Mucosa of stomach (tissue), 1 donor: ENCODE data around the gene KRTAP2-1.

Experiments used
- H3K27me3 ChIP-seq: one replicate; pipeline ENCODE4 v1.7.0; 2013; ENCODE audit warnings: mild to moderate bottlenecking, low read length; ENCODE audit not compliant: control insufficient read depth, insufficient read depth
- H3K36me3 ChIP-seq: one replicate; pipeline ENCODE4 v1.7.0; 2013; ENCODE audit warnings: low read length; ENCODE audit not compliant: control insufficient read depth, insufficient read depth
- H3K4me1 ChIP-seq: one replicate; pipeline ENCODE4 v1.7.0; 2013; ENCODE audit warnings: mild to moderate bottlenecking, low read length; ENCODE audit not compliant: control insufficient read depth, insufficient read depth
- H3K4me3 ChIP-seq: one replicate; pipeline ENCODE4 v1.7.0; 2013; ENCODE audit warnings: low read length
- H3K9ac ChIP-seq: one replicate; pipeline ENCODE4 v1.7.0; 2013; ENCODE audit warnings: mild to moderate bottlenecking, low read length, moderate library complexity
- H3K9me3 ChIP-seq: one replicate; pipeline ENCODE4 v1.7.0; 2013; ENCODE audit warnings: mild to moderate bottlenecking, low read length, moderate library complexity; ENCODE audit not compliant: control insufficient read depth
- donor health status: Pancreatic carcinoma.

KRTAP2-1 gene

GRCh38 chr17:41020336-41020735 lies 26.8 kb downstream of the KRTAP2-1 start:
- Histone ChIP-seq H3K36me3 (no peaks in the 10 kb centered on the region), H3K4me1 (no peaks in the 10 kb centered on the region), H3K27me3 (no peaks in the 10 kb centered on the region), H3K4me3 (no peak overlapping the region), H3K9me3 (no peaks in the 10 kb centered on the region), H3K9ac (no peak overlapping the region)

GRCh38 chr17:41019415-41019814 lies 27.7 kb downstream of the KRTAP2-1 start:
- no peak overlapping the region for H3K9ac ChIP-seq
- H3K4me3 ChIP-seq: no peak overlapping the region
- H3K27me3 ChIP-seq: no peaks in the 10 kb centered on the region
- H3K36me3 ChIP-seq: no peaks in the 10 kb centered on the region
- no peaks in the 10 kb centered on the region for H3K4me1 ChIP-seq
- H3K9me3 ChIP-seq: no peaks in the 10 kb centered on the region

- Histone ChIP-seq H3K9me3 (no peaks in the 10 kb centered on the region), H3K36me3 (no peaks in the 10 kb centered on the region), H3K27me3 (no peaks in the 10 kb centered on the region), H3K4me3 (no peak overlapping the region), H3K4me1 (no peaks in the 10 kb centered on the region), H3K9ac (no peak overlapping the region)
Observed at GRCh38 chr17:41018541-41018940, 28.6 kb downstream of the KRTAP2-1 start.

GRCh38 chr17:41016578-41017215 lies 30.4 kb downstream of the KRTAP2-1 start:
- no peaks in the 10 kb centered on the region for H3K36me3 ChIP-seq
- no peaks in the 10 kb centered on the region for H3K9me3 ChIP-seq
- no peaks in the 10 kb centered on the region for H3K27me3 ChIP-seq
- H3K9ac ChIP-seq: no peak overlapping the region
- no peak overlapping the region for H3K4me3 ChIP-seq
- H3K4me1 ChIP-seq: no peaks in the 10 kb centered on the region

- H3K4me1 ChIP-seq: no peaks in the 10 kb centered on the region
- no peaks in the 10 kb centered on the region for H3K9me3 ChIP-seq
- no peak overlapping the region for H3K4me3 ChIP-seq
- no peak overlapping the region for H3K9ac ChIP-seq
- no peaks in the 10 kb centered on the region for H3K27me3 ChIP-seq
- H3K36me3 ChIP-seq: no peaks in the 10 kb centered on the region
Observed at GRCh38 chr17:41015454-41015853, 31.7 kb downstream of the KRTAP2-1 start.

- H3K4me3 ChIP-seq: no peak overlapping the region
- no peaks in the 10 kb centered on the region for H3K36me3 ChIP-seq
- no peaks in the 10 kb centered on the region for H3K4me1 ChIP-seq
- H3K9ac ChIP-seq: no peak overlapping the region
- no peaks in the 10 kb centered on the region for H3K9me3 ChIP-seq
- H3K27me3 ChIP-seq: no peaks in the 10 kb centered on the region
Observed at GRCh38 chr17:41013606-41014005, 33.5 kb downstream of the KRTAP2-1 start.

- Histone ChIP-seq H3K9ac (no peak overlapping the region), H3K27me3 (no peaks in the 10 kb centered on the region), H3K4me3 (no peak overlapping the region), H3K4me1 (no peaks in the 10 kb centered on the region), H3K9me3 (no peaks in the 10 kb centered on the region), H3K36me3 (no peaks in the 10 kb centered on the region)
Observed at GRCh38 chr17:41013181-41013580, 33.9 kb downstream of the KRTAP2-1 start.

GRCh38 chr17:41012326-41013120 lies 34.6 kb downstream of the KRTAP2-1 start:
- Histone ChIP-seq H3K36me3 (no peaks in the 10 kb centered on the region), H3K4me3 (no peak overlapping the region), H3K9ac (no peak overlapping the region), H3K9me3 (no peaks in the 10 kb centered on the region), H3K4me1 (no peaks in the 10 kb centered on the region), H3K27me3 (no peaks in the 10 kb centered on the region)

GRCh38 chr17:41010441-41010840 lies 36.7 kb downstream of the KRTAP2-1 start:
- Histone ChIP-seq H3K9me3 (no peaks in the 10 kb centered on the region), H3K4me1 (no peaks in the 10 kb centered on the region), H3K9ac (no peak overlapping the region), H3K27me3 (no peaks in the 10 kb centered on the region), H3K36me3 (no peaks in the 10 kb centered on the region), H3K4me3 (no peak overlapping the region)

- H3K9me3 ChIP-seq: no peaks in the 10 kb centered on the region
- no peaks in the 10 kb centered on the region for H3K36me3 ChIP-seq
- no peak overlapping the region for H3K9ac ChIP-seq
- no peaks in the 10 kb centered on the region for H3K4me1 ChIP-seq
- H3K27me3 ChIP-seq: no peaks in the 10 kb centered on the region
- no peak overlapping the region for H3K4me3 ChIP-seq
Observed at GRCh38 chr17:41009936-41010335, 37.2 kb downstream of the KRTAP2-1 start.

- H3K9me3 ChIP-seq: no peaks in the 10 kb centered on the region
- H3K4me1 ChIP-seq: no peaks in the 10 kb centered on the region
- no peak overlapping the region for H3K9ac ChIP-seq
- H3K4me3 ChIP-seq: no peak overlapping the region
- no peaks in the 10 kb centered on the region for H3K36me3 ChIP-seq
- no peaks in the 10 kb centered on the region for H3K27me3 ChIP-seq
Observed at GRCh38 chr17:41009301-41009760, 37.8 kb downstream of the KRTAP2-1 start.

- Histone ChIP-seq H3K4me3 (no peak within 1 kb of the TSS), H3K9me3 (no peaks in the 10 kb centered on the region), H3K27me3 (no peaks in the 10 kb centered on the region), H3K9ac (no peak within 1 kb of the TSS), H3K4me1 (no peaks in the 10 kb centered on the region), H3K36me3 (no peaks in the 10 kb centered on the region)
Observed at GRCh38 chr17:41008811-41009210, 38.3 kb downstream of the KRTAP2-1 start, which contains the start of gene KRTAP3-1. Gene KRTAP3-1 (minus strand): TSS chr17:41009128. CDS start chr17:41009074, 54 bp downstream.
